ENCODE results near the gene WDR5. TPM values are rescaled to one million over a fixed set of nuclear protein-coding genes. Genes with fewer than 3 reads are reported as not detected.

Gene WDR5
- total RNA-seq, 1 experiment from 2014 or later: 29.1 TPM

DNA sequence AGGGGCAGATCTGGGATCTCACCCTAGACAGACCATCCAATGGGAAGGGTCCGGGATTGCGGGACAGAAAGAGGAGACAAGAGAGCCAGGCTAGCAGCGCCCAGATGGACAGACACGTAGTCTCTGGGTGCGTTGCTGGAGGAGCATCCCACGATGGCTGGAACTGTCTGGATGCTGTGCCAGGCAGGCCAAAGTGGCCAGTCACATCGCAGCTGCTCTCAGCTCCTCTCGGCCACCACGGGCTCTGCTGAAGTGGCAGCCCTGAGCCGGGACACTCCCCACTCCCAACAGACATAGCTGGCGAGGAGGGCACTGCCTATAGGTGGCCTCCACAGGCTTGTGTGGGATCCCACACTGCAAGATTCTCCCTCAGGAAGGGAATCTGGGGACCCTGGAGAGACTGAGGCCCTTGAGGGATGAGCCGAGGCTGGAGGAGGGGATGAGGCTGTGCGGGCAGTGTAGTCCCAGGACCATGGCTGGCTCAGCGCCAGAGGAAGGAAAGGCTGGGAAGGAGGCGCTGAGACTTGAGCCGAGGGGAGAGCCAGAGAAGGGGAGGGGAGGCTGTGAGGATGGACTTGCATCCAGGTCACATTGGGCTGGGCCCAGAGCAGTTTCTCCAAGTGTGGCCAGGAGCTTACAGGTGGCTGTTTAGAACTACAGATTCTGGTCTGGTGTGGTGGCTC lies 10.3 kb upstream of the WDR5 start:
- H3K9me2 ChIP-seq (replicated peaks; ENCODE audit: low read length): no peaks in the 10 kb centered on the region
- H3K79me2 ChIP-seq (ENCODE audit: low read length): no peaks in the 10 kb centered on the region
- H4K20me1 ChIP-seq (ENCODE audit: low read length): no peaks in the 10 kb centered on the region
- H3F3A ChIP-seq (ENCODE audit: low read length, unreplicated experiment): no peaks in the 10 kb centered on the region
- no peaks in the 10 kb centered on the region for H3K36me3 ChIP-seq (ENCODE audit: low read depth, low read length)
- no peak for DNase-seq
- H3K27ac ChIP-seq (ENCODE audit: low read length): no peak overlapping the region
- H3K9ac ChIP-seq (ENCODE audit: low read length): no peak overlapping the region
- no peaks in the 10 kb centered on the region for H3K27me3 ChIP-seq (ENCODE audit: low read length)
- CTCF ChIA-PET: no interaction called here
- BruUV-seq (replicated peaks): no TSS peak
- H3K4me1 ChIP-seq (ENCODE audit: insufficient read depth, low read length): no peaks in the 10 kb centered on the region
- intact Hi-C loops (cut with micrococcal nuclease): no loop called here
- no peak overlapping the region for H2AFZ ChIP-seq (ENCODE audit: low read length)
- POLR2A ChIA-PET (ENCODE audit: unreplicated experiment): no interaction called here
- TF ChIP-seq EZH2 (IDR thresholded peaks at IDR 0.05; ENCODE audit: low read length, unreplicated experiment): no peak
- TF ChIP-seq EZH2phosphoT487 (IDR thresholded peaks at IDR 0.05; ENCODE audit: borderline replicate concordance, low read length): no peak
- TF ChIP-seq, protein P1, sequence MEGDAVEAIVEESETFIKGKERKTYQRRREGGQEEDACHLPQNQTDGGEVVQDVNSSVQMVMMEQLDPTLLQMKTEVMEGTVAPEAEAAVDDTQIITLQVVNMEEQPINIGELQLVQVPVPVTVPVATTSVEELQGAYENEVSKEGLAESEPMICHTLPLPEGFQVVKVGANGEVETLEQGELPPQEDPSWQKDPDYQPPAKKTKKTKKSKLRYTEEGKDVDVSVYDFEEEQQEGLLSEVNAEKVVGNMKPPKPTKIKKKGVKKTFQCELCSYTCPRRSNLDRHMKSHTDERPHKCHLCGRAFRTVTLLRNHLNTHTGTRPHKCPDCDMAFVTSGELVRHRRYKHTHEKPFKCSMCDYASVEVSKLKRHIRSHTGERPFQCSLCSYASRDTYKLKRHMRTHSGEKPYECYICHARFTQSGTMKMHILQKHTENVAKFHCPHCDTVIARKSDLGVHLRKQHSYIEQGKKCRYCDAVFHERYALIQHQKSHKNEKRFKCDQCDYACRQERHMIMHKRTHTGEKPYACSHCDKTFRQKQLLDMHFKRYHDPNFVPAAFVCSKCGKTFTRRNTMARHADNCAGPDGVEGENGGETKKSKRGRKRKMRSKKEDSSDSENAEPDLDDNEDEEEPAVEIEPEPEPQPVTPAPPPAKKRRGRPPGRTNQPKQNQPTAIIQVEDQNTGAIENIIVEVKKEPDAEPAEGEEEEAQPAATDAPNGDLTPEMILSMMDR (conservative IDR thresholded peaks at IDR 0.05; ENCODE audit: low read depth, low read length): no peak
- ATAC-seq: no peak
- H3K4me3 ChIP-seq (ENCODE audit: low read length): no peak overlapping the region
- H3K4me2 ChIP-seq (ENCODE audit: low read length): no peak overlapping the region
- no peaks in the 10 kb centered on the region for H3K9me3 ChIP-seq (ENCODE audit: low read length)

DNA sequence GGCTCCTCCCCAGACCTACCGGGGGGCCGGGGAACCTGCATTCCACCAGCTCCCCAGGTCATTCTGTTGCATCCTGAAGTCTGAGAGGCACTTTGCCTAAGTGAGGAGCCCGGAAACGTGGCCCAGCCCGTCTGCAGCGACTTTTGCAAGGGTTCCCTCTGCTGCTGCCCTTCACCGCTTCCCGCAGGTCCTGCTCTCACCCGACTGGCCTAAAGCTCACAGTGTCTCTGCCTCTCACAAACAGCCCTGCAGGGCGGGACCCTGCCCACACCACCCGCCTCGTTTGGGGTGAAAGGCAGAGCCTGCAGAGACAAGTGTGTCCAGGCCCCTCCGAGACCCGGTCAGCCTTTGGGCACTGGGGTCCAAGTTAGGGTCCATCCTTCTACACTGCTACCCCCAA lies 9.5 kb upstream of the WDR5 start:
- ATAC-seq (no peak), DNase-seq (no peak)
- intact Hi-C loops (cut with micrococcal nuclease): no loop called here
- ChIA-PET CTCF (no interaction called here), POLR2A (ENCODE audit: unreplicated experiment) (no interaction called here)
- Histone ChIP-seq H3K27me3 (ENCODE audit: low read length) (no peaks in the 10 kb centered on the region), H3K27ac (ENCODE audit: low read length) (no peak overlapping the region), H3K36me3 (ENCODE audit: low read depth, low read length) (no peaks in the 10 kb centered on the region), H3K9ac (ENCODE audit: low read length) (no peak overlapping the region), H3K9me3 (ENCODE audit: low read length) (no peaks in the 10 kb centered on the region), H3K4me3 (ENCODE audit: low read length) (no peak overlapping the region), H2AFZ (ENCODE audit: low read length) (no peak overlapping the region), H3F3A (ENCODE audit: low read length, unreplicated experiment) (no peaks in the 10 kb centered on the region), H3K4me2 (ENCODE audit: low read length) (no peak overlapping the region), H3K4me1 (ENCODE audit: insufficient read depth, low read length) (no peaks in the 10 kb centered on the region), H3K79me2 (ENCODE audit: low read length) (no peaks in the 10 kb centered on the region), H4K20me1 (ENCODE audit: low read length) (no peaks in the 10 kb centered on the region), H3K9me2 (replicated peaks; ENCODE audit: low read length) (no peaks in the 10 kb centered on the region)
- TF ChIP-seq, protein P1 (conservative IDR thresholded peaks at IDR 0.05; ENCODE audit: low read depth, low read length): no peak
- TF ChIP-seq EZH2 (IDR thresholded peaks at IDR 0.05; ENCODE audit: low read length, unreplicated experiment): no peak
- no peak for TF ChIP-seq EZH2phosphoT487 (IDR thresholded peaks at IDR 0.05; ENCODE audit: borderline replicate concordance, low read length)
- BruUV-seq (replicated peaks): no TSS peak

DNA sequence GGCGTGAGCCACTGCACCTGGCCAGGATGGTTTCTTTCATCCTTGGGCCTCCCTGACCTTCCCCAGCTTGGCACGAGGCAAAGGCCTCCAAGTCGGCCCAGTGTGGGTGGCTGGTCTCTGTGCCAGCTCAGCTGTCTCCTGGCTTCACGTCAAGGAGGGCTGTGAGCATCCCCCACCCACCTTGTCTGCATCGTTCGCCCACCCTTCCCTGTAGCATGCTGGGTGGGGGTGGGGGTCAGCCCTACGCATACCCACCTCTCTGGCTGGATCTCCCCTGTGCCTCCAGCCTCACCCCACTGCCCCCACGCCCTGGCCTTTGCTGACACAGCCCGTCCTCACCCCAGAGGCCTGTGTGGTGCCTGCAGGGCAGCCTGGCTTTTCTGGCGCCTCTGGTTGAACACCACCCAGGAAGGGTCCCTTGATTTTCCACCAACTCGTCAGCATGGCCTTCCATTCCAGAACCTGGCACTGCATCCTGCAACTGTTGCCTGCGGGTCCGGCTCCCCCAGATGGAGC lies 8.8 kb upstream of the WDR5 start:
- H3K36me3 ChIP-seq (ENCODE audit: low read depth, low read length): no peaks in the 10 kb centered on the region

More for the DNA sequence above, 8.8 kb upstream of the WDR5 start:
- CTCF ChIA-PET: no interaction called here
- ATAC-seq (no peak), DNase-seq (no peak)
- Histone ChIP-seq H2AFZ (ENCODE audit: low read length) (no peak overlapping the region), H3K9me2 (replicated peaks; ENCODE audit: low read length) (no peaks in the 10 kb centered on the region), H3K9ac (ENCODE audit: low read length) (no peak overlapping the region), H4K20me1 (ENCODE audit: low read length) (no peaks in the 10 kb centered on the region), H3K9me3 (ENCODE audit: low read length) (no peaks in the 10 kb centered on the region), H3K4me3 (ENCODE audit: low read length) (no peak overlapping the region), H3K79me2 (ENCODE audit: low read length) (no peaks in the 10 kb centered on the region), H3K4me2 (ENCODE audit: low read length) (no peak overlapping the region), H3K27ac (ENCODE audit: low read length) (no peak overlapping the region), H3K27me3 (ENCODE audit: low read length) (no peaks in the 10 kb centered on the region), H3K4me1 (ENCODE audit: insufficient read depth, low read length) (no peaks in the 10 kb centered on the region), H3F3A (ENCODE audit: low read length, unreplicated experiment) (no peaks in the 10 kb centered on the region)
- TF ChIP-seq EZH2 (IDR thresholded peaks at IDR 0.05; ENCODE audit: low read length, unreplicated experiment) (no peak), EZH2phosphoT487 (IDR thresholded peaks at IDR 0.05; ENCODE audit: borderline replicate concordance, low read length) (no peak)
- TF ChIP-seq, protein P1 (conservative IDR thresholded peaks at IDR 0.05; ENCODE audit: low read depth, low read length): no peak
- POLR2A ChIA-PET (ENCODE audit: unreplicated experiment): no interaction called here
- intact Hi-C loops (cut with micrococcal nuclease): no loop called here
- BruUV-seq (replicated peaks): no TSS peak
